ENCODE results near the gene ADAM12. TPM values are rescaled to one million over a fixed set of nuclear protein-coding genes. Genes with fewer than 3 reads are reported as not detected.

The ADAM12 gene
- total RNA-seq, 1 donor from 2014 or later: 0.98 TPM

- Histone ChIP-seq H3K4me3 (no peak overlapping the region), H3K27me3 (no peaks in the 10 kb centered on the region), H3K9me3 (no peaks in the 10 kb centered on the region), H3K36me3 (no peaks in the 10 kb centered on the region), H3K4me1 (no peaks in the 10 kb centered on the region), H3K27ac (no peak overlapping the region)
- TF ChIP-seq, protein P1, sequence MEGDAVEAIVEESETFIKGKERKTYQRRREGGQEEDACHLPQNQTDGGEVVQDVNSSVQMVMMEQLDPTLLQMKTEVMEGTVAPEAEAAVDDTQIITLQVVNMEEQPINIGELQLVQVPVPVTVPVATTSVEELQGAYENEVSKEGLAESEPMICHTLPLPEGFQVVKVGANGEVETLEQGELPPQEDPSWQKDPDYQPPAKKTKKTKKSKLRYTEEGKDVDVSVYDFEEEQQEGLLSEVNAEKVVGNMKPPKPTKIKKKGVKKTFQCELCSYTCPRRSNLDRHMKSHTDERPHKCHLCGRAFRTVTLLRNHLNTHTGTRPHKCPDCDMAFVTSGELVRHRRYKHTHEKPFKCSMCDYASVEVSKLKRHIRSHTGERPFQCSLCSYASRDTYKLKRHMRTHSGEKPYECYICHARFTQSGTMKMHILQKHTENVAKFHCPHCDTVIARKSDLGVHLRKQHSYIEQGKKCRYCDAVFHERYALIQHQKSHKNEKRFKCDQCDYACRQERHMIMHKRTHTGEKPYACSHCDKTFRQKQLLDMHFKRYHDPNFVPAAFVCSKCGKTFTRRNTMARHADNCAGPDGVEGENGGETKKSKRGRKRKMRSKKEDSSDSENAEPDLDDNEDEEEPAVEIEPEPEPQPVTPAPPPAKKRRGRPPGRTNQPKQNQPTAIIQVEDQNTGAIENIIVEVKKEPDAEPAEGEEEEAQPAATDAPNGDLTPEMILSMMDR (IDR thresholded peaks at IDR 0.05): no peak
- DNase-seq: no peak
- intact Hi-C loops (cut with DNase I): no loop called here
- no peak for ATAC-seq
These were observed 216.7 kb downstream of the ADAM12 start for GRCh38 chr10:126171555-126171954.

DNA sequence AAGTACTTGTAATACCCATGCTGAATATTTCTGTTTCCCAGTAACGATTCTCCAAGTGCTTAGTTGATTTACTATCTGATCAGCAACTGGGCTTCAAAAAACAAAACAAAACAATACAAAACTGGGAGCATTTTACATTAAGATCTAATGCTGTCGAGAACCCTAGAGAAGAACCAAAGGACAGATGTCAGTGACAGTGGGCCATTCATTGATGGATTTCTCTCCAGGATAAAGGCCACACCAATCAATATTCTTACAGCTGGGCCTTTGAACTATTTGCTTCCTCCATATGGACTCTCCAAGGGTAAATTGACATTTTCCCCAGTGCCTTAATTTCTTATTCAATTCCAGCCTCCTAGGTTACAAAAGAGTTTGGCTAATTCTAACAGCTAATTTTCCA lies 217.5 kb downstream of the ADAM12 start:
- no peak overlapping the region for H3K27ac ChIP-seq
- ATAC-seq: no peak
- no peak for DNase-seq
- H3K9me3 ChIP-seq: no peaks in the 10 kb centered on the region
- H3K4me3 ChIP-seq: no peak overlapping the region
- TF ChIP-seq, protein P1 (IDR thresholded peaks at IDR 0.05): no peak
- no peaks in the 10 kb centered on the region for H3K4me1 ChIP-seq
- H3K27me3 ChIP-seq: no peaks in the 10 kb centered on the region
- intact Hi-C loops (cut with DNase I): no loop called here
- H3K36me3 ChIP-seq: no peaks in the 10 kb centered on the region

DNA sequence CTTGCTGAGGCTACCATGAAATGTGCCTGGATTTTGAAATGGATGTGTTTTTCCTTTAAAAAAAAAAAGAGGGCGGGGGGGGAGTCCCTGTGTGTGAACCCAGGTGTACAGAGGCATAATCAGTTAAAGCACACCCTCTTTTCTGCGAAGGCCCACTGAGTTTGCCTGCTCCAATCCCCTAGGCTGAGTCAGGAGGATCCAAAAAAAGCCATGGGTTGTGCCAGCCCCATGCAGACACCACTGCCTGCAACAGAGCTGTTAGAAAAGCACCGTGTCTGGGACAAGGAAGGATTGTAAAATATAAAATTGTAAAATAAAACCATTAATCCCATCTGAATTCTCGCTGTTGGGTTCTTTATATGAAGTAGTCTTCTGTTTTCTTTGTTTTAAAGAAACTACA lies 217.9 kb downstream of the ADAM12 start:
- no peak for DNase-seq
- no peak overlapping the region for H3K4me3 ChIP-seq
- TF ChIP-seq, protein P1 (IDR thresholded peaks at IDR 0.05): no peak
- H3K36me3 ChIP-seq: no peaks in the 10 kb centered on the region
- intact Hi-C loops (cut with DNase I): no loop called here
- H3K9me3 ChIP-seq: no peaks in the 10 kb centered on the region
- no peaks in the 10 kb centered on the region for H3K4me1 ChIP-seq
- H3K27ac ChIP-seq: no peak overlapping the region
- H3K27me3 ChIP-seq: no peaks in the 10 kb centered on the region
- ATAC-seq: no peak

- no peaks in the 10 kb centered on the region for H3K27me3 ChIP-seq
- DNase-seq: no peak
- no peak overlapping the region for H3K27ac ChIP-seq
- TF ChIP-seq, protein P1 (IDR thresholded peaks at IDR 0.05): no peak
- no peaks in the 10 kb centered on the region for H3K9me3 ChIP-seq
- intact Hi-C loops (cut with DNase I): no loop called here
- no peaks in the 10 kb centered on the region for H3K4me1 ChIP-seq
- no peak overlapping the region for H3K4me3 ChIP-seq
- no peaks in the 10 kb centered on the region for H3K36me3 ChIP-seq
- ATAC-seq: no peak
These were observed 218.4 kb downstream of the ADAM12 start for GRCh38 chr10:126169899-126170298.

- no peak overlapping the region for H3K4me3 ChIP-seq
- intact Hi-C loops (cut with DNase I): no loop called here
- no peaks in the 10 kb centered on the region for H3K27me3 ChIP-seq
- TF ChIP-seq, protein P1 (IDR thresholded peaks at IDR 0.05): no peak
- H3K27ac ChIP-seq: no peak overlapping the region
- H3K9me3 ChIP-seq: no peaks in the 10 kb centered on the region
- ATAC-seq (no peak), DNase-seq (no peak)
- H3K36me3 ChIP-seq: no peaks in the 10 kb centered on the region
- no peaks in the 10 kb centered on the region for H3K4me1 ChIP-seq
These were observed 221.5 kb downstream of the ADAM12 start for GRCh38 chr10:126166797-126167196.

GRCh38 chr10:126165874-126166273 lies 222.4 kb downstream of the ADAM12 start:
- Histone ChIP-seq H3K9me3 (no peaks in the 10 kb centered on the region), H3K36me3 (no peaks in the 10 kb centered on the region), H3K4me1 (no peaks in the 10 kb centered on the region), H3K4me3 (no peak overlapping the region), H3K27me3 (no peaks in the 10 kb centered on the region), H3K27ac (no peak overlapping the region)
- intact Hi-C loops (cut with DNase I): no loop called here
- TF ChIP-seq, protein P1 (IDR thresholded peaks at IDR 0.05): no peak
- ATAC-seq (no peak), DNase-seq (no peak)

All from upper lobe of right lung (tissue), 1 donor.